H9 (cell line): ENCODE measurements around the gene PCNX4. TPM values are rescaled to one million over a fixed set of nuclear protein-coding genes. Genes with fewer than 3 reads are reported as not detected.

Experiments used
- DNase-seq: peaks from one replicate; pipeline ENCODE4 v3.0.0-alpha.2; 2017
- H2AFZ ChIP-seq: one replicate; pipeline ENCODE4 v1.6.1; 2013; ENCODE audit warnings: mild to moderate bottlenecking, low read length, control low read depth, moderate library complexity
- H2AK5ac ChIP-seq: 2 replicates; pipeline ENCODE4 v1.6.1; 2013; ENCODE audit warnings: low read length, control low read depth, mixed read lengths; ENCODE audit not compliant: insufficient read length
- H2BK120ac ChIP-seq: one replicate; pipeline ENCODE4 v1.6.1; 2013; ENCODE audit warnings: low read depth, mild to moderate bottlenecking, low read length, control low read depth, inconsistent platforms; ENCODE audit not compliant: poor library complexity, severe bottlenecking
- H2BK12ac ChIP-seq: 2 replicates; pipeline ENCODE4 v1.6.1; 2013; ENCODE audit warnings: low read length, control low read depth, mixed read lengths, low read depth; ENCODE audit not compliant: insufficient read length
- H2BK15ac ChIP-seq: 2 replicates; pipeline ENCODE4 v1.6.1; 2013; ENCODE audit warnings: low read depth, low read length, control low read depth
- H2BK20ac ChIP-seq: one replicate; pipeline ENCODE4 v1.6.1; 2013; ENCODE audit warnings: low read depth, mild to moderate bottlenecking, low read length, control low read depth, inconsistent platforms; ENCODE audit not compliant: poor library complexity, severe bottlenecking
- H2BK5ac ChIP-seq: 2 replicates; pipeline ENCODE4 v1.6.1; 2013; ENCODE audit warnings: low read length, control low read depth, mixed read lengths; ENCODE audit not compliant: insufficient read length
- H3K14ac ChIP-seq: 2 replicates; pipeline ENCODE4 v1.6.1; 2013; ENCODE audit warnings: low read length, control low read depth; ENCODE audit not compliant: insufficient read depth
- H3K18ac ChIP-seq: 2 replicates; pipeline ENCODE4 v1.6.1; 2013; ENCODE audit warnings: low read depth, mild to moderate bottlenecking, mixed read lengths, low read length, control low read depth; ENCODE audit not compliant: insufficient read length
- H3K23ac ChIP-seq: 2 replicates; pipeline ENCODE4 v1.6.1; 2013; ENCODE audit warnings: low read length, control low read depth, mixed read lengths, low read depth; ENCODE audit not compliant: insufficient read length
- H3K23me2 ChIP-seq: 2 replicates; pipeline ENCODE4 v1.6.1; 2013; ENCODE audit warnings: low read depth, mild to moderate bottlenecking, mixed read lengths, low read length, control low read depth; ENCODE audit not compliant: insufficient read length, poor library complexity, severe bottlenecking
- H3K27ac ChIP-seq: 2 replicates; pipeline ENCODE4 v1.5.1; 2013; ENCODE audit warnings: low read length, control low read depth, mixed read lengths, low read depth; ENCODE audit not compliant: insufficient read length
- H3K27me3 ChIP-seq: 2 replicates; pipeline ENCODE4 v1.6.1; 2013; ENCODE audit warnings: low read length, control low read depth, inconsistent platforms; ENCODE audit not compliant: insufficient read depth
- H3K4ac ChIP-seq: 2 replicates; pipeline ENCODE4 v1.6.1; 2013; ENCODE audit warnings: low read depth, mild to moderate bottlenecking, control low read depth, inconsistent platforms, low read length, moderate library complexity
- H3K4me1 ChIP-seq: 2 replicates; pipeline ENCODE4 v1.6.1; 2013; ENCODE audit warnings: low read length, control low read depth, inconsistent platforms; ENCODE audit not compliant: insufficient read depth
- H3K4me2 ChIP-seq: 2 replicates; pipeline ENCODE4 v1.6.1; 2013; ENCODE audit warnings: low read length, control low read depth, mixed read lengths; ENCODE audit not compliant: insufficient read length, insufficient read depth
- H3K56ac ChIP-seq: 2 replicates; pipeline ENCODE4 v1.6.1; 2013; ENCODE audit warnings: low read depth, mild to moderate bottlenecking, mixed read lengths, low read length, control low read depth; ENCODE audit not compliant: insufficient read length
- H3K79me1 ChIP-seq: 2 replicates; pipeline ENCODE4 v1.6.1; 2013; ENCODE audit warnings: low read depth, mild to moderate bottlenecking, moderate library complexity, low read length, control low read depth, inconsistent platforms; ENCODE audit not compliant: insufficient read depth, poor library complexity, severe bottlenecking
- H3K79me2 ChIP-seq: 2 replicates; pipeline ENCODE4 v1.6.1; 2013; ENCODE audit warnings: low read length, control low read depth, inconsistent platforms; ENCODE audit not compliant: insufficient read depth
- H3K9ac ChIP-seq: 2 replicates; pipeline ENCODE4 v1.6.1; 2013; ENCODE audit warnings: low read length, control low read depth, mixed read lengths; ENCODE audit not compliant: insufficient read length; ENCODE audit errors: extremely low read depth
- H3K9me3 ChIP-seq: one replicate; pipeline ENCODE4 v1.6.1; 2013; ENCODE audit warnings: low read depth, low read length, inconsistent platforms; ENCODE audit not compliant: control insufficient read depth
- H3T11ph ChIP-seq: one replicate; pipeline ENCODE4 v1.6.1; 2013; ENCODE audit warnings: mild to moderate bottlenecking, low read length, control low read depth, inconsistent platforms
- H4K20me1 ChIP-seq: one replicate; pipeline ENCODE4 v1.6.1; 2013; ENCODE audit not compliant: control insufficient read depth, insufficient read length, insufficient read depth
- H4K5ac ChIP-seq: 2 replicates; pipeline ENCODE4 v1.6.1; 2013; ENCODE audit warnings: low read depth, mild to moderate bottlenecking, mixed read lengths, low read length, control low read depth; ENCODE audit not compliant: insufficient read length
- H4K8ac ChIP-seq: replicated peaks from 2 replicates; pipeline ENCODE4 v1.6.1; 2013; ENCODE audit warnings: low read length, control low read depth, mixed read lengths, low read depth; ENCODE audit not compliant: insufficient read length
- H4K91ac ChIP-seq: 2 replicates; pipeline ENCODE4 v1.6.1; 2013; ENCODE audit warnings: low read depth, mild to moderate bottlenecking, moderate library complexity, mixed read lengths, low read length, control low read depth; ENCODE audit not compliant: insufficient read length
- H3K27ac Mint-ChIP-seq, 3 experiments: 2 replicates in 2 of 3; 3 replicates in 1 of 3; pipeline ENCODE4 v1.8.0; 2020 to 2021; ENCODE audit warnings: mixed read lengths in 3 of 3, mild to moderate bottlenecking in 1 of 3, moderate library complexity in 1 of 3
- H3K27me3 Mint-ChIP-seq: 2 replicates; pipeline ENCODE4 v1.8.0; 2021; ENCODE audit warnings: low read depth, mild to moderate bottlenecking, moderate library complexity, mixed read lengths
- H3K36me3 Mint-ChIP-seq, 3 experiments: 2 replicates in 2 of 3; 3 replicates in 1 of 3; pipeline ENCODE4 v1.8.0; 2020 to 2021; ENCODE audit warnings: low read depth in 3 of 3, mixed read lengths in 3 of 3; ENCODE audit not compliant: insufficient read depth in 1 of 3
- H3K4me1 Mint-ChIP-seq, 2 experiments: 2 replicates each; pipeline ENCODE4 v1.8.0; 2020; ENCODE audit warnings: mixed read lengths in 2 of 2
- H3K4me3 Mint-ChIP-seq, 2 experiments: 2 replicates in 1 of 2; 3 replicates in 1 of 2; pipeline ENCODE4 v1.8.0; 2020 to 2021; ENCODE audit warnings: mild to moderate bottlenecking in 2 of 2, mixed read lengths in 2 of 2, moderate library complexity in 1 of 2
- H3K9me3 Mint-ChIP-seq, 2 experiments: 2 replicates in 1 of 2; 3 replicates in 1 of 2; pipeline ENCODE4 v1.8.0; 2020; ENCODE audit warnings: mild to moderate bottlenecking in 2 of 2, mixed read lengths in 2 of 2, moderate library complexity in 1 of 2
- CTCF ChIP-seq: fragments of 200-600 bp; sonication (generic); conservative IDR thresholded peaks from 3 replicates; pipeline ENCODE4 v1.8.0; 2021; ENCODE audit warnings: antibody characterized with exemption, mild to moderate bottlenecking
- WGBS: extraction: QIAGEN DNeasy Blood & Tissue Kit; methylation state at CpG from one replicate; pipeline ENCODE4 v1.1.7; 2013; ENCODE audit warnings: missing lambda C conversion rate, low lambda C conversion rate, mixed read lengths; ENCODE audit not compliant: insufficient read length; ENCODE audit errors: extremely low coverage; 5-methylcytosine and 5-hydroxymethylcytosine counted together
- total RNA-seq: library from RNA; stranded (reverse); gene quantifications from 2 replicates; pipeline ENCODE4 v1.2.1, GENCODE V29; 2021

The PCNX4 gene
- total RNA-seq, 1 experiment from 2014 or later: 40.0 TPM

- H3K4me1 Mint-ChIP-seq: peaks cover 12 to 18% of the 10 kb centered on the region in 2 experiments
Observed at GRCh38 chr14:60211153-60211552, 119.4 kb downstream of the PCNX4 start.

More at GRCh38 chr14:60211153-60211552, 119.4 kb downstream of the PCNX4 start:
- Mint-ChIP-seq H3K27ac (peak overlapping the region in 1 of 3 experiments; percentile 26; a peak in 1 of 7 replicates), H3K4me3 (no peak overlapping the region), H3K9me3 (no peaks in the 10 kb centered on the region), H3K36me3 (no peaks in the 10 kb centered on the region), H3K27me3 (no peaks in the 10 kb centered on the region; the same call in 1 of the 2 replicates)
- Histone ChIP-seq H4K5ac (no peak overlapping the region), H2BK20ac (no peak overlapping the region), H3K4ac (no peak overlapping the region), H3K56ac (no peak overlapping the region), H2BK12ac (no peak overlapping the region), H2AK5ac (no peak overlapping the region), H4K91ac (no peak overlapping the region), H2BK15ac (no peak overlapping the region), H3K23me2 (no peaks in the 10 kb centered on the region), H2AFZ (no peak overlapping the region), H3K27ac (no peak overlapping the region), H3K14ac (no peak overlapping the region), H3K4me1 (peaks cover 8% of the 10 kb centered on the region; the same call in 1 of the 2 replicates), H3K79me1 (no peaks in the 10 kb centered on the region), H2BK120ac (no peak overlapping the region), H3T11ph (no peak overlapping the region), H2BK5ac (no peak overlapping the region), H3K23ac (no peak overlapping the region), H3K27me3 (no peaks in the 10 kb centered on the region), H4K20me1 (no peaks in the 10 kb centered on the region), H4K8ac (no peak overlapping the region), H3K9me3 (no peaks in the 10 kb centered on the region), H3K9ac (no peak overlapping the region), H3K18ac (no peak overlapping the region), H3K79me2 (no peaks in the 10 kb centered on the region), H3K4me2 (no peak overlapping the region)
- DNase-seq: no peak
- WGBS: no CpG with 5 or more reads among the region's 3 CpGs
- no peak for TF ChIP-seq CTCF
